ENCODE results near the gene SEPTIN10.

SEPTIN10 gene

GRCh38 chr2:109555346-109555900, 58.3 kb downstream of the SEPTIN10 start:
- no peak for DNase-seq (ENCODE audit: low read depth)
- TF ChIP-seq CTCF (IDR thresholded peaks at IDR 0.05; ENCODE audit: insufficient read depth, low read depth, low read length, missing control alignments), result no peak
- no peak overlapping the region for H3K4me3 ChIP-seq (ENCODE audit: low read depth, low read length)

DNA sequence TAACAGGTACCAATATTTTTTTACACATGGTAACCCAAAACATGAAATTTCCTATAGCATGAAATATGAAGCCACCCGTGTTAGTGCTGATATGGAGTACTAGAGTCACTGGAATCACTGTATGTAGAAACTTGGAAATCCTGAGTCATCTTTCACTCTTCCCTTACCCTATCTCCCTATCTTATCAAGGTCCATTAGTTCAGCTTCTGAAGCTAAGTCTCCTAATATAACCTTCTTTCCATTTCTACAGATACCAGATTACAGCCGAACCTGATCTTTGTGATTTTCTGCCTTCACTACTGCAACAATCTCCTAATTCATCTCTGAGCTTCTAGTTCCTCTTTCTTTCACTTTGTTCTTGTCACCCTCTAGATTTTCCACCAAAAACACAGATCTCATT, 59.0 kb downstream of the SEPTIN10 start:
- no peak for DNase-seq (ENCODE audit: low read depth)
- no peak for TF ChIP-seq CTCF (IDR thresholded peaks at IDR 0.05; ENCODE audit: insufficient read depth, low read depth, low read length, missing control alignments)

GRCh38 chr2:109549016-109549590, 64.7 kb downstream of the SEPTIN10 start:
- H3K4me3 ChIP-seq (ENCODE audit: low read depth, low read length), result no peak overlapping the region
- TF ChIP-seq CTCF (IDR thresholded peaks at IDR 0.05; ENCODE audit: insufficient read depth, low read depth, low read length, missing control alignments), result no peak
- DNase-seq (ENCODE audit: low read depth), result no peak

More for the DNA sequence above, 59.0 kb downstream of the SEPTIN10 start:
- no peak overlapping the region for H3K4me3 ChIP-seq (ENCODE audit: low read depth, low read length)

DNA sequence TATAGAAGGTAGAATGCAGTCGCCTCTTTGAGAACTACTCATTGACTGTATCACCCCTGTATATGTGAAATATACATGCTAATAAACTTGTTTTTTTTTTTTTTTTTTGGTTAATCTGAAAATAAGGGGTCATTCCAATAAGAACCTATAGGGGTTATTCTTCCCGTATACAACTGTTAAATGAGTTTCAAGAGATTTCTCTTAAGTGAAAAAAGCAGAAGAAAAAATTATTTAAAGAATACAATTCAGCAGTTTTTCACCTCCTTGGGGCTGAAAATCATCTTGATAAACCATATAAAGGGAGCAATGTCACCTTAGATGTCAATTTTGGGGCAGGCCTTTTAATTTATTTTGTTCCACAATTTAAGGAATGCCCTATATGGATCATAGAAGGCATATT, 66.5 kb downstream of the SEPTIN10 start:
- TF ChIP-seq CTCF (IDR thresholded peaks at IDR 0.05; ENCODE audit: insufficient read depth, low read depth, low read length, missing control alignments), result no peak
- no peak overlapping the region for H3K4me3 ChIP-seq (ENCODE audit: low read depth, low read length)
- no peak for DNase-seq (ENCODE audit: low read depth)

DNA sequence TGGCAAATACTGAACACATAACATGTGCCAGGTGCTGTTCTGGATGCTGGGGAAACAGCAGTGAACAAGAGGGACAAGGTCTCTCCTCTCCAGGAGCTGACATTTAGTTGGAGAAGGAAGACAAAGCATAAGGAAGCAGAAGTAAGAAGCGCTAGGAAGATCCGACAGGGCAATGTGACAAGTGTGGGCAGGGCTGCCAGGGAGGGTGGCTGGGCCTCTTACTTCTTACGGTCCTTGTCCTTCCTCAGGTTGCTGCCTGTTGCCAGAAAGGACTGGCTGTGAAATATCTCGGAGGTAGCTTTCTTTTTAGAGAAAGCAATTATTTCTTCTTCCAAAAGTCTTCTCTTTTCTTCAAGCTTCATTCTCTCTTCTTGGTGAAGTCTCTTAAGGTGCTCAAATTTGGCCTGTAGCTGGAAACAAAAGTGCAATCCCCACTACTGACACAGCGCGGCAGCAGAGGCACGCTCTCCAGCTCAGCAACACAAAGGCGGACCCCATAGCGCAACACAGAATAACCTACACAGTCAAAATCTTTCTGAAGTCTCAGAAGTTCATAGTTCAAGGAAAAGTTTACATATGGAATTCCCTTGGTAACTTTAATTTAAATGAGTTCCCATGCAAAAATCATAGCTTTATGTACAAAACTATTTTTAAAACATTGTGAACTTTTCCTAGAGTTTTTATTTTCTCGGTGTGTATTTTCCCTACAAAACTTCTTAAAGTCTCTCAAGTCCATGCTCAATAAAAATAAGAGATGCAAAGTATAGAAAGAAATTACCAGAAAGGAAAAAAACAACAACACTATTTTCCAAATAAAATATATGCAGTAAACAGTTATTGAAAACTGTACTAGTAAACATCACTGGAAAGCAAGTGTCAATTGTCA, 67.7 kb downstream of the SEPTIN10 start:
- DNase-seq (ENCODE audit: low read depth), result peak; percentile 81
- no peak overlapping the region for H3K4me3 ChIP-seq (ENCODE audit: low read depth, low read length)
- peak; percentile 95 for TF ChIP-seq CTCF (IDR thresholded peaks at IDR 0.05; ENCODE audit: insufficient read depth, low read depth, low read length, missing control alignments)

- no peak for TF ChIP-seq CTCF (IDR thresholded peaks at IDR 0.05; ENCODE audit: insufficient read depth, low read depth, low read length, missing control alignments)
- H3K4me3 ChIP-seq (ENCODE audit: low read depth, low read length), result no peak overlapping the region
- DNase-seq (ENCODE audit: low read depth), result no peak
Measured at GRCh38 chr2:109542384-109542783, 71.4 kb downstream of the SEPTIN10 start.
